Adrenal gland (tissue), 12 donors: ENCODE measurements around the gene BCAR3. TPM values are rescaled to one million over a fixed set of nuclear protein-coding genes. Genes with fewer than 3 reads are reported as not detected.

ENCODE experiments used
- DNase-seq, 7 donors: peaks; one replicate each; pipeline ENCODE4 v3.0.0-alpha.2; 2019 to 2020
- H3K27ac ChIP-seq, 5 donors: fragments of 200-600 bp; sonication (generic) in 4 of 5; 1 replicate in 3 of 5; 2 replicates in 2 of 5; pipeline versions ENCODE4 v1.5.1 to v1.8.0; 2016 to 2020; ENCODE audit warnings: mild to moderate bottlenecking in 1 of 5
- H3K27me3 ChIP-seq: fragments of 200-600 bp; 2 replicates; pipeline ENCODE4 v1.8.0; 2021
- H3K36me3 ChIP-seq, 2 donors: fragments of 200-600 bp; replicated peaks in 1 of 2; 1 replicate in 1 of 2; 2 replicates in 1 of 2; pipeline versions ENCODE4 v1.5.1 to v1.8.0; 2018 to 2022
- H3K4me1 ChIP-seq, 2 donors: fragments of 200-600 bp; replicated peaks in 1 of 2; 1 replicate in 1 of 2; 2 replicates in 1 of 2; pipeline versions ENCODE4 v1.5.1 to v1.8.0; 2018 to 2021
- H3K4me3 ChIP-seq, 4 donors: fragments of 200-600 bp; sonication (generic) in 3 of 4; one replicate each; pipeline ENCODE4 v1.5.1; 2016 to 2018
- H3K9me3 ChIP-seq, 3 donors: fragments of 200-600 bp; sonication (generic) in 1 of 3; replicated peaks in 1 of 3; 1 replicate in 2 of 3; 2 replicates in 1 of 3; pipeline versions ENCODE4 v1.5.1 to v1.8.0; 2016 to 2021
- CTCF ChIP-seq, 6 experiments: fragments of 450-650 bp in 4 of 6; fragments of 200-600 bp in 2 of 6; sonication (generic) in 1 of 6; IDR thresholded peaks; 1 replicate in 5 of 6; 2 replicates in 1 of 6; pipeline versions ENCODE4 v1.5.1 to v1.8.0; 2016 to 2021; ENCODE audit warnings: antibody characterized with exemption in 6 of 6, mild to moderate bottlenecking in 2 of 6, moderate library complexity in 1 of 6
- POLR2A ChIP-seq, 2 donors: fragments of 450-650 bp; IDR thresholded peaks; one replicate each; pipeline ENCODE4 v1.6.1; 2017; ENCODE audit warnings: antibody characterized with exemption in 2 of 2, mild to moderate bottlenecking in 2 of 2, moderate library complexity in 1 of 2
- WGBS, 4 donors: extraction: QIAGEN DNeasy Blood & Tissue Kit in 2 of 4; methylation state at CpG; one replicate each; pipeline versions ENCODE4 v1.1.5 to v1.1.7; 2013 to 2017; 5-methylcytosine and 5-hydroxymethylcytosine counted together
- intact Hi-C, 2 donors: fragments of 100-400 bp; cut with DNase I; formaldehyde crosslinking; loops; one replicate each; pipeline versions ENCODE4 v1.14.1 to v1.15.0; 2022 to 2023
- polyA plus RNA-seq, 3 donors: library from polyadenylated mRNA; stranded (reverse); fragments of 200-250 nt in 2 of 3; fragments of 350-450 nt in 1 of 3; fragmentation: Illumina TruSeq in 1 of 3; extraction: RNeasy Lipid Tissue Mini Kit (QIAGEN cat#74804) in 1 of 3; gene quantifications; one replicate each; pipeline ENCODE4 v1.2.3, GENCODE V29; 2013 to 2014
- total RNA-seq, 9 donors: library from RNA; depleted of rRNA in 4 of 9; stranded (reverse); fragments of >200 nt in 4 of 9; fragments of 120-200 nt in 1 of 9; fragmentation: NEBNext Ultra II Directional in 1 of 9; extraction: Animal tissue kit (Norgen Biotek cat#: 25700) in 1 of 9; gene quantifications; one replicate each; pipeline versions ENCODE4 v1.1.0 to v1.2.4, GENCODE V29; 2013 to 2023
- donor health status: healthy with polysubstance abuse.
- donor health status: Bipolar disorder and iron deficiency.
- donor health status: DM: yes; HTN: yes; CAD: no.
- donor health status: DM: no; HTN: no; CAD: no.
- donor health status: DM: no; HTN: no; CAD: no.
- donor health status: DM: yes; HTN: yes; CAD: no.

BCAR3 gene
- total and polyA plus RNA-seq, 12 donors, result 6.5 to 31.6 (median 23.9) TPM

DNA sequence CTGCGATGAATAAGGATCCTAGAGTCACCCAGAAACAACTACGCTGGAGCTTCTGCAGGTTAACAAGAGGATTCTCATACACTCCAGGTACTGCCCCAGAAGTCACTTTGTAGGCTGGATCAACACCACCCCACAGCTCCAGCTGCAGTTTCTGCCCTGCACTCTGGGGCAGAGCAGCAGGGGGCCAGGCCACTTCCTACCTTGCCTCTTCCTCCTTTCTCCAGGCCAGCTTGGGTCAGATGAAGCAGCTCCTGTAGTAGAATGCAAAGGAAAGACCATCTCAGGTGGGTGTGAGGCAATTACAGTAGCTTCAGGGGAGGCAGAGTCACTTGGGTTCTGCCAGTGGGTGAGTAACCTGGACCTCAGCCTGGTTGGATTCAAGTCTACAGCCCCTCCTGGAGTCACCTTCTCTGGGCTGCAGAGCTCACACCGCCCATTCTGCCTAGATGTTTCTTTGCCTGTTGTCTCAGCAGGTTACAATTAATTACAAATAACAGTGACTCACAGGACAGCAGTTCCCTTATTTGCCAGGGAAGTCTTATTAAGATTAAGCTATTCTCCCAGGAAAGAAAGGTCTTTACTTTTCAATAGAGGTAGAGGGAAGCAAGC, 24.4 kb upstream of the BCAR3 start:
- Histone ChIP-seq H3K27ac (no peak overlapping the region), H3K4me1 (peaks cover 25 to 43% of the 10 kb centered on the region in 2 donors), H3K9me3 (no peaks in the 10 kb centered on the region), H3K36me3 (no peaks in the 10 kb centered on the region), H3K4me3 (no peak overlapping the region), H3K27me3 (no peaks in the 10 kb centered on the region)
- whole genome bisulfite sequencing, 4 donors, result 73 to 85% (median 78%) methylated on average over 3 of the region's 3 CpGs
- intact Hi-C loops, result no loop called here
- no peak for TF ChIP-seq POLR2A (IDR thresholded peaks at IDR 0.05)
- TF ChIP-seq CTCF (IDR thresholded peaks at IDR 0.05), result no peak
- DNase-seq, result peak in 2 of 7 donors; percentile 39 to 53

GRCh38 chr1:93704052-93704451, 22.4 kb upstream of the BCAR3 start:
- intact Hi-C loops, result no loop called here
- peak in 1 of 7 donors; percentile 51 for DNase-seq
- H3K4me3 ChIP-seq, result no peak overlapping the region
- no peak for TF ChIP-seq POLR2A (IDR thresholded peaks at IDR 0.05)
- no peak for TF ChIP-seq CTCF (IDR thresholded peaks at IDR 0.05)
- no peaks in the 10 kb centered on the region for H3K36me3 ChIP-seq
- no peaks in the 10 kb centered on the region for H3K27me3 ChIP-seq
- no peaks in the 10 kb centered on the region for H3K9me3 ChIP-seq
- H3K4me1 ChIP-seq, result peaks cover 9 to 24% of the 10 kb centered on the region in 2 donors
- WGBS, 4 donors, result 76 to 88% (median 82%) methylated on average over 2 of the region's 2 CpGs
- peak overlapping the region in 1 of 5 donors; percentile 11 for H3K27ac ChIP-seq

- intact Hi-C loops, result no loop called here
- TF ChIP-seq CTCF (IDR thresholded peaks at IDR 0.05), result no peak
- no peak for TF ChIP-seq POLR2A (IDR thresholded peaks at IDR 0.05)
- Histone ChIP-seq H3K27ac (peak overlapping the region in 1 of 5 donors; percentile 11), H3K36me3 (no peaks in the 10 kb centered on the region), H3K4me3 (no peak overlapping the region), H3K9me3 (no peaks in the 10 kb centered on the region), H3K4me1 (peaks cover 5 to 20% of the 10 kb centered on the region in 2 donors), H3K27me3 (no peaks in the 10 kb centered on the region)
- 55 to 86% (median 80%) methylated on average over 3 of the region's 3 CpGs for WGBS, 4 donors
- DNase-seq, result no peak
These were observed 22.0 kb upstream of the BCAR3 start for GRCh38 chr1:93703643-93704042.

- H3K9me3 ChIP-seq, result no peaks in the 10 kb centered on the region
- H3K27me3 ChIP-seq, result no peaks in the 10 kb centered on the region
- peak in 1 of 7 donors; percentile 49 for DNase-seq
- peaks cover 0 to 11% of the 10 kb centered on the region in 2 donors for H3K4me1 ChIP-seq
- TF ChIP-seq CTCF (IDR thresholded peaks at IDR 0.05) (no peak), POLR2A (IDR thresholded peaks at IDR 0.05) (no peak)
- no peak overlapping the region for H3K4me3 ChIP-seq
- intact Hi-C loops, result no loop called here
- H3K27ac ChIP-seq, result no peak overlapping the region
- whole genome bisulfite sequencing, 4 donors, result 56 to 90% (median 71%) methylated on average over 1 to 3 of the region's 3 CpGs
- H3K36me3 ChIP-seq, result no peaks in the 10 kb centered on the region
These were observed 21.2 kb upstream of the BCAR3 start for GRCh38 chr1:93702828-93703183.
